Measurements from ENCODE around the gene SYT7. TPM values are rescaled to one million over a fixed set of nuclear protein-coding genes. Genes with fewer than 3 reads are reported as not detected.

Gene SYT7
- total RNA-seq, 3 donors from 2014 or later = 0.35 to 0.66 (median 0.38) TPM

- Mint-ChIP-seq H3K9me3 (no peaks in the 10 kb centered on the region), H3K4me3 (no peak overlapping the region), H3K27me3 (ENCODE audit: low read depth) (peaks cover 29% of the 10 kb centered on the region), H3K4me1 (ENCODE audit: low read depth) (no peaks in the 10 kb centered on the region), H3K36me3 (ENCODE audit: insufficient read depth) (no peaks in the 10 kb centered on the region)
- no peak for DNase-seq
- ATAC-seq = no peak
Observed at GRCh38 chr11:61535998-61536675, 44.7 kb downstream of the SYT7 start.

DNA sequence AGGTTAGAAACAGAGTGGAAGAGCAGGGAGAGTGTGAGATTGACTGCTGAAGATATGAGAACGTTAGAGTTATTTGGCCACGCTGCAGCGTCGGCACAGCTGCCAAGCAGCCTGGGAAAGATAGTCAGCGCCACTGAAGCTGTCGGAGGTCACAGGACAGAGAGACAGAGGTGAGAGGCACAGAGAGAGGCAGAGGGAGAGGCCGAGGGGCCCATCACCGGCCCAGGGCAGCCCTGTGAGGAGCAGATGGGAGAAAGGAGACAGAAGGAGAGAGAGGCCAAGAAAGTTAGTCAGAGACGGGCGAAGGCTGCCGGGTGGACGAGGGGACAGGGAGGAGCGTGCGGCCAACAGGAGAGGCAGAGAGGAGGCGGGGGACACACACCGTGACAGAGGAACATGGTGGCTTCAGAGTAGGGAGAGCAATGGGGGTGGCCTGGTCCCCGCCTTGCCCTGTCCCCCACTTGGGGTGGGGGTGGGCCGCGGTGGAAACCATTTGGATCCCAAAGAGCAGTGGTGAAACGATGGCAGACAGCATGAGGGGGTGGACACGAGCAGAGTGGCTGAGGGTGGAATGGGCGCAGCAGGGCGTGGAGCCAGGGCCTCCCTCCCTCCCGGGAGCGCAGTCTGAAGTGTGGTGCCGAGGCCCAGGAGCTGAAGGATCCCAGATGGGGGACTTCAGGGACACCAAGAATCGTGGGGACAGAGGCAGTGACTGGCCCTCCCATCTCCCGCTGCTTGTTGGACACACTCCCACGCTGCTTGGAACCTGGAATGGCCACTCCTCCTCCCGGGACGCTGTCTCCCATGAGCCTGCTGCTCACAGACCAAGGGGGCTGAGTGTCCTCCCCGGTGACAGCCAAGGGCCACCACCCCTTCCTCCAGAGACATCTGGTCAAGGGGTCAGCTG is 45.7 kb downstream of the SYT7 start:
- no peak for ATAC-seq
- H3K9me3 Mint-ChIP-seq = no peaks in the 10 kb centered on the region
- H3K4me1 Mint-ChIP-seq (ENCODE audit: low read depth) = no peaks in the 10 kb centered on the region
- peaks cover 29% of the 10 kb centered on the region for H3K27me3 Mint-ChIP-seq (ENCODE audit: low read depth)
- no peak for DNase-seq
- no peak overlapping the region for H3K4me3 Mint-ChIP-seq
- no peaks in the 10 kb centered on the region for H3K36me3 Mint-ChIP-seq (ENCODE audit: insufficient read depth)

- H3K36me3 Mint-ChIP-seq (ENCODE audit: insufficient read depth) = no peaks in the 10 kb centered on the region
- peaks cover 23% of the 10 kb centered on the region for H3K27me3 Mint-ChIP-seq (ENCODE audit: low read depth)
- no peak overlapping the region for H3K4me3 Mint-ChIP-seq
- no peaks in the 10 kb centered on the region for H3K9me3 Mint-ChIP-seq
- ATAC-seq (no peak), DNase-seq (no peak)
- H3K4me1 Mint-ChIP-seq (ENCODE audit: low read depth) = no peaks in the 10 kb centered on the region
Observed at GRCh38 chr11:61534025-61534932, 46.6 kb downstream of the SYT7 start.

GRCh38 chr11:61533401-61533800 is 47.5 kb downstream of the SYT7 start:
- Mint-ChIP-seq H3K36me3 (ENCODE audit: insufficient read depth) (no peaks in the 10 kb centered on the region), H3K4me3 (no peak overlapping the region), H3K27me3 (ENCODE audit: low read depth) (peaks cover 26% of the 10 kb centered on the region), H3K4me1 (ENCODE audit: low read depth) (no peaks in the 10 kb centered on the region), H3K9me3 (no peaks in the 10 kb centered on the region)
- ATAC-seq (no peak), DNase-seq (no peak)

- Mint-ChIP-seq H3K4me1 (ENCODE audit: low read depth) (no peaks in the 10 kb centered on the region), H3K36me3 (ENCODE audit: insufficient read depth) (no peaks in the 10 kb centered on the region), H3K27me3 (ENCODE audit: low read depth) (peaks cover 26% of the 10 kb centered on the region), H3K4me3 (no peak overlapping the region), H3K9me3 (no peaks in the 10 kb centered on the region)
- ATAC-seq (no peak), DNase-seq (no peak)
Observed at GRCh38 chr11:61533039-61533375, 47.9 kb downstream of the SYT7 start.

- no peaks in the 10 kb centered on the region for H3K4me1 Mint-ChIP-seq (ENCODE audit: low read depth)
Observed at GRCh38 chr11:61532134-61533038, 48.5 kb downstream of the SYT7 start.

GRCh38 chr11:61531044-61531443 is 49.8 kb downstream of the SYT7 start:
- Mint-ChIP-seq H3K4me1 (ENCODE audit: low read depth) (no peaks in the 10 kb centered on the region), H3K9me3 (no peaks in the 10 kb centered on the region), H3K36me3 (ENCODE audit: insufficient read depth) (no peaks in the 10 kb centered on the region), H3K27me3 (ENCODE audit: low read depth) (peaks cover 27% of the 10 kb centered on the region), H3K4me3 (no peak overlapping the region)
- DNase-seq (no peak), ATAC-seq (no peak)

More at GRCh38 chr11:61532134-61533038, 48.5 kb downstream of the SYT7 start:
- no peaks in the 10 kb centered on the region for H3K9me3 Mint-ChIP-seq
- no peak overlapping the region for H3K4me3 Mint-ChIP-seq
- DNase-seq (peak; percentile 36), ATAC-seq (peak; percentile 60 to 67)
- peaks cover 31% of the 10 kb centered on the region for H3K27me3 Mint-ChIP-seq (ENCODE audit: low read depth)
- no peaks in the 10 kb centered on the region for H3K36me3 Mint-ChIP-seq (ENCODE audit: insufficient read depth)

GRCh38 chr11:61529537-61530225 is 51.2 kb downstream of the SYT7 start:
- Mint-ChIP-seq H3K9me3 (no peaks in the 10 kb centered on the region), H3K27me3 (ENCODE audit: low read depth) (peaks cover 31% of the 10 kb centered on the region), H3K36me3 (ENCODE audit: insufficient read depth) (no peaks in the 10 kb centered on the region), H3K4me3 (no peak overlapping the region), H3K4me1 (ENCODE audit: low read depth) (no peaks in the 10 kb centered on the region)
- no peak for ATAC-seq
- no peak for DNase-seq

DNA sequence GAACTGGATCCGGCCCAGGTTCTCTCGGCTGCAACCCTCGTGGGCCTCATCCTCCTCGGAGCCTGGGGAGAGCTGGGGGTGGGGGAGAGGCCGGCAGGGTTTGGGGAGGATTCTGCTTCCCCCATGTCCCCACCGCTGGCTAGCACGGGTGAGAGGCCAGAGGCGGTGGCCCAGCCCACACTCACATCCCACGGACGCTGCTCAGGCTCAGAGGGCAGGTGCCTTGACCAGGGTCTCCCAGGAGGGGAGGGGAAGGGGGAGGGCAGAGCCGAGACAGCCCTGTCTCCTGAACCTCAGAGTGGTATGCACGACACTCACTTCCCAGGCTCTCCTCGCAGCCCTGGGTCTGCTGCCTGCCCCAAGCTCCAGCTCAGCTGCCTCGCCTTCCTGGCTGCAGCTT is 52.8 kb downstream of the SYT7 start:
- H3K9me3 Mint-ChIP-seq = no peaks in the 10 kb centered on the region
- ATAC-seq (no peak), DNase-seq (no peak)
- H3K4me1 Mint-ChIP-seq (ENCODE audit: low read depth) = no peaks in the 10 kb centered on the region
- no peak overlapping the region for H3K4me3 Mint-ChIP-seq
- peaks cover 26% of the 10 kb centered on the region for H3K27me3 Mint-ChIP-seq (ENCODE audit: low read depth)
- H3K36me3 Mint-ChIP-seq (ENCODE audit: insufficient read depth) = no peaks in the 10 kb centered on the region

- Mint-ChIP-seq H3K36me3 (ENCODE audit: insufficient read depth) (no peaks in the 10 kb centered on the region), H3K9me3 (no peaks in the 10 kb centered on the region), H3K4me1 (ENCODE audit: low read depth) (no peaks in the 10 kb centered on the region), H3K27me3 (ENCODE audit: low read depth) (peaks cover 26% of the 10 kb centered on the region), H3K4me3 (no peak overlapping the region)
- ATAC-seq = no peak
- DNase-seq = no peak
Observed at GRCh38 chr11:61526956-61527731, 53.7 kb downstream of the SYT7 start.

GRCh38 chr11:61526229-61526628 is 54.6 kb downstream of the SYT7 start:
- H3K4me3 Mint-ChIP-seq = no peak overlapping the region
- DNase-seq = no peak
- peaks cover 26% of the 10 kb centered on the region for H3K27me3 Mint-ChIP-seq (ENCODE audit: low read depth)
- no peaks in the 10 kb centered on the region for H3K9me3 Mint-ChIP-seq
- ATAC-seq = no peak
- H3K4me1 Mint-ChIP-seq (ENCODE audit: low read depth) = no peaks in the 10 kb centered on the region
- H3K36me3 Mint-ChIP-seq (ENCODE audit: insufficient read depth) = no peaks in the 10 kb centered on the region

- Mint-ChIP-seq H3K4me3 (no peak overlapping the region), H3K27me3 (ENCODE audit: low read depth) (peaks cover 26% of the 10 kb centered on the region), H3K9me3 (no peaks in the 10 kb centered on the region), H3K4me1 (ENCODE audit: low read depth) (no peaks in the 10 kb centered on the region), H3K36me3 (ENCODE audit: insufficient read depth) (no peaks in the 10 kb centered on the region)
- no peak for DNase-seq
- no peak for ATAC-seq
Observed at GRCh38 chr11:61524963-61525587, 55.8 kb downstream of the SYT7 start.
